H1 (cell line): ENCODE results near the gene RABL6. TPM values are rescaled to one million over a fixed set of nuclear protein-coding genes. Genes with fewer than 3 reads are reported as not detected.
"Not testable (repeated sequence)": the region's sequence is repeated elsewhere in the genome, so short reads cannot be mapped to it uniquely, and the experiment has no call there.

Experiments used
- CTCF ChIA-PET: fragments of 300-600 bp; sonication (Branson Sonifier 250); formaldehyde crosslinking; loops from one replicate; lab custom pipeline; 2021; ENCODE audit not compliant: partially characterized antibody; lab: Charles Lee
- POLR2A ChIA-PET: fragments of 300-600 bp; sonication (Branson Sonifier 250); formaldehyde crosslinking; loops from one replicate; lab custom pipeline; 2021; ENCODE audit warnings: inconsistent platforms; ENCODE audit not compliant: partially characterized antibody; lab: Charles Lee
- DNase-seq, 2 experiments: peaks; one replicate each; pipeline versions ENCODE4 v3.0.0 to v3.0.0-alpha.2; 2010 to 2022; ENCODE audit warnings: low spot score in 2 of 2, low read depth in 1 of 2, mixed read lengths in 1 of 2
- FAIRE-seq: peaks from 2 replicates; lab custom pipeline; 2011; peaks lifted over from hg19 to GRCh38; lab: Jason Lieb, UNC
- H2AFZ ChIP-seq: 2 replicates; pipeline ENCODE4 v1.8.1; 2012; ENCODE audit warnings: low read length, inconsistent platforms
- H2AK5ac ChIP-seq: 2 replicates; pipeline ENCODE4 v1.6.1; 2013; ENCODE audit warnings: low read depth, low read length
- H2BK120ac ChIP-seq: replicated peaks from 2 replicates; pipeline ENCODE3; 2013; ENCODE audit warnings: low read depth, low read length, inconsistent platforms
- H2BK12ac ChIP-seq: 2 replicates; pipeline ENCODE4 v1.6.1; 2013; ENCODE audit warnings: low read depth, low read length
- H2BK15ac ChIP-seq: 2 replicates; pipeline ENCODE4 v1.6.1; 2013; ENCODE audit warnings: low read length
- H2BK20ac ChIP-seq: 2 replicates; pipeline ENCODE4 v1.6.1; 2013; ENCODE audit warnings: low read length
- H2BK5ac ChIP-seq: 2 replicates; pipeline ENCODE4 v1.6.1; 2013; ENCODE audit warnings: low read depth, low read length
- H3K14ac ChIP-seq: 2 replicates; pipeline ENCODE4 v1.6.1; 2013; ENCODE audit warnings: inconsistent platforms; ENCODE audit not compliant: insufficient read length
- H3K18ac ChIP-seq: 2 replicates; pipeline ENCODE4 v1.6.1; 2013; ENCODE audit warnings: low read length; ENCODE audit errors: extremely low read depth
- H3K23ac ChIP-seq: 2 replicates; pipeline ENCODE4 v1.6.1; 2013; ENCODE audit warnings: inconsistent platforms; ENCODE audit not compliant: insufficient read length
- H3K23me2 ChIP-seq: 2 replicates; pipeline ENCODE4 v1.6.1; 2013; ENCODE audit warnings: low read depth, low read length
- H3K27ac ChIP-seq: 2 replicates; pipeline ENCODE4 v1.6.1; 2011; ENCODE audit warnings: low read depth, low read length, inconsistent platforms
- H3K27me3 ChIP-seq, 4 experiments: replicated peaks in 1 of 4; 1 replicate in 1 of 4; 2 replicates in 3 of 4; pipeline versions ENCODE4 v1.6.1 to v1.8.1; 2011 to 2013; ENCODE audit warnings: low read length in 3 of 4, mild to moderate bottlenecking in 3 of 4, inconsistent platforms in 2 of 4, mixed read lengths in 2 of 4, moderate library complexity in 1 of 4; ENCODE audit not compliant: control insufficient read depth in 3 of 4, insufficient read depth in 3 of 4; ENCODE audit errors: extremely low read depth in 1 of 4
- H3K36me3 ChIP-seq, 4 experiments: 2 replicates each; pipeline versions ENCODE4 v1.6.1 to v1.8.1; 2011 to 2013; ENCODE audit warnings: mild to moderate bottlenecking in 4 of 4, low read length in 3 of 4, moderate library complexity in 2 of 4, control low read depth in 1 of 4, inconsistent platforms in 1 of 4; ENCODE audit not compliant: insufficient read depth in 4 of 4, control insufficient read depth in 2 of 4
- H3K4ac ChIP-seq: replicated peaks from 2 replicates; pipeline ENCODE3; 2013; ENCODE audit warnings: low read length, low read depth, mixed read lengths, inconsistent platforms; ENCODE audit not compliant: insufficient read length
- H3K4me1 ChIP-seq, 4 experiments: replicated peaks in 1 of 4; 1 replicate in 1 of 4; 2 replicates in 3 of 4; pipeline versions ENCODE4 v1.6.1 to v1.8.1; 2011 to 2013; ENCODE audit warnings: low read length in 3 of 4, inconsistent platforms in 2 of 4, mixed read lengths in 1 of 4; ENCODE audit not compliant: insufficient read depth in 4 of 4, control insufficient read depth in 3 of 4
- H3K4me2 ChIP-seq, 2 experiments: 2 replicates each; pipeline versions ENCODE4 v1.6.1 to v1.8.1; 2011 to 2013; ENCODE audit warnings: low read depth in 2 of 2, low read length in 2 of 2, control low read depth in 1 of 2, inconsistent platforms in 1 of 2, mild to moderate bottlenecking in 1 of 2; ENCODE audit not compliant: insufficient read depth in 1 of 2
- H3K4me3 ChIP-seq, 4 experiments: fragments of 200-600, 300-600 bp in 1 of 4; sonication (generic), shearing (Covaris generic), sonication (Bioruptor Twin) in 1 of 4; 2 replicates each; pipeline versions ENCODE4 v1.5.1 to v1.8.1; 2011 to 2016; ENCODE audit warnings: low read length in 4 of 4, low read depth in 3 of 4, control low read depth in 2 of 4, inconsistent platforms in 2 of 4, mild to moderate bottlenecking in 2 of 4, mixed read lengths in 1 of 4, moderate library complexity in 1 of 4; ENCODE audit not compliant: insufficient read depth in 2 of 4; ENCODE audit errors: extremely low read depth in 1 of 4
- H3K56ac ChIP-seq: replicated peaks from 2 replicates; pipeline ENCODE3; 2013; ENCODE audit warnings: low read depth, mild to moderate bottlenecking, mixed read lengths, low read length, inconsistent platforms; ENCODE audit not compliant: insufficient read length
- H3K79me1 ChIP-seq: 2 replicates; pipeline ENCODE4 v1.6.1; 2013; ENCODE audit warnings: low read depth, low read length, control low read depth
- H3K79me2 ChIP-seq, 2 experiments: 2 replicates each; pipeline versions ENCODE4 v1.6.1 to v1.8.1; 2012 to 2013; ENCODE audit warnings: low read length in 2 of 2, mild to moderate bottlenecking in 2 of 2, inconsistent platforms in 1 of 2; ENCODE audit not compliant: insufficient read depth in 2 of 2, control insufficient read depth in 1 of 2
- H3K9ac ChIP-seq, 4 experiments: replicated peaks in 1 of 4; 1 replicate in 1 of 4; 2 replicates in 3 of 4; pipeline versions ENCODE4 v1.6.1 to v1.8.1; 2011 to 2013; ENCODE audit warnings: low read depth in 3 of 4, low read length in 3 of 4, control low read depth in 2 of 4, mild to moderate bottlenecking in 2 of 4, moderate library complexity in 2 of 4, inconsistent platforms in 1 of 4; ENCODE audit errors: extremely low read depth in 1 of 4
- H3K9me3 ChIP-seq, 2 experiments: 2 replicates each; pipeline versions ENCODE4 v1.6.1 to v1.8.1; 2012 to 2013; ENCODE audit warnings: mild to moderate bottlenecking in 2 of 2, moderate library complexity in 2 of 2, control low read depth in 1 of 2, inconsistent platforms in 1 of 2, low read depth in 1 of 2, low read length in 1 of 2, mixed read lengths in 1 of 2; ENCODE audit not compliant: insufficient read depth in 2 of 2
- H4K20me1 ChIP-seq, 2 experiments: replicated peaks in 1 of 2; 2 replicates each; pipeline versions ENCODE3 to v1.8.1; 2011 to 2013; ENCODE audit warnings: inconsistent platforms in 2 of 2, low read length in 2 of 2, mild to moderate bottlenecking in 1 of 2; ENCODE audit not compliant: insufficient read depth in 2 of 2, control insufficient read depth in 1 of 2
- H4K5ac ChIP-seq: 2 replicates; pipeline ENCODE4 v1.6.1; 2013; ENCODE audit warnings: low read length, low read depth, mixed read lengths, inconsistent platforms; ENCODE audit not compliant: insufficient read length
- H4K8ac ChIP-seq: 2 replicates; pipeline ENCODE4 v1.8.0; 2013; ENCODE audit warnings: mild to moderate bottlenecking, moderate library complexity, low read length, inconsistent platforms; ENCODE audit not compliant: insufficient read depth; ENCODE audit errors: extremely low read depth
- H4K91ac ChIP-seq: replicated peaks from 2 replicates; pipeline ENCODE3; 2013; ENCODE audit warnings: low read length, mixed read lengths, inconsistent platforms; ENCODE audit not compliant: insufficient read length
- WGBS, 2 experiments: shearing (Covaris generic) in 1 of 2; methylation state at CpG; one replicate each; pipeline versions ENCODE4 v1.1.6 to v1.1.7; 2013 to 2015; ENCODE audit warnings: low lambda C conversion rate in 2 of 2, mixed read lengths in 2 of 2, inconsistent platforms in 1 of 2, low coverage in 1 of 2, missing lambda C conversion rate in 1 of 2; ENCODE audit not compliant: insufficient replicate concordance in 2 of 2, insufficient coverage in 1 of 2, insufficient read length in 1 of 2; ENCODE audit errors: extremely low coverage in 1 of 2, missing lambda C conversion rate in 1 of 2; 5-methylcytosine and 5-hydroxymethylcytosine counted together
- polyA plus RNA-seq, 7 experiments: library from polyadenylated mRNA; depleted of rRNA in 3 of 7; stranded (reverse) in 5 of 7; unstranded in 2 of 7; fragments of >200 nt in 5 of 7; fragments of 200-250 nt in 2 of 7; gene quantifications; 1 replicate in 5 of 7; 2 replicates in 1 of 7; 4 replicates in 1 of 7; pipeline versions ENCODE4 v1.2.1 to v1.2.3, GENCODE V29; 2011 to 2013; ENCODE audit warnings: missing spikeins in 2 of 7, mixed read lengths in 2 of 7
- total RNA-seq: library from RNA; stranded (reverse); fragmentation: NEBNext Ultra II Directional; extraction: Animal tissue kit (Norgen Biotek cat#: 25700); gene quantifications from 2 replicates; pipeline ENCODE4 v1.2.1, GENCODE V29; 2021

Gene RABL6
- total and polyA plus RNA-seq, 2 of the 8 experiments (the other 6 are each of a cell fraction or from before 2014, with no cell fraction given), result 70.1 to 130 TPM

GRCh38 chr9:136837856-136838277 lies 30.1 kb downstream of the RABL6 start:
- H3K56ac ChIP-seq, FAIRE-seq, H2BK20ac ChIP-seq, H3K27ac ChIP-seq, H3K23me2 ChIP-seq, H3K23ac ChIP-seq, H2BK15ac ChIP-seq, H2BK5ac ChIP-seq, H4K91ac ChIP-seq, DNase-seq, H3K4ac ChIP-seq, H2BK12ac ChIP-seq, H3K18ac ChIP-seq, H3K4me2 ChIP-seq, H2AFZ ChIP-seq, H3K9ac ChIP-seq, H3K79me2 ChIP-seq, H4K20me1 ChIP-seq, H3K9me3 ChIP-seq, H2AK5ac ChIP-seq, H4K5ac ChIP-seq, H3K14ac ChIP-seq, H3K27me3 ChIP-seq, H4K8ac ChIP-seq, H3K79me1 ChIP-seq, H3K4me3 ChIP-seq, H2BK120ac ChIP-seq: not testable (repeated sequence)
- peaks cover 5 to 24% (median 14%) of the 10 kb centered on the region in 4 experiments for H3K4me1 ChIP-seq
- ChIA-PET CTCF (interaction anchor here (0.6 to 8.9 kb wide), 2 partner anchors 20 to 233 kb away, joined by 3 to 131 read pairs; no protein-coding TSS in a partner anchor), POLR2A (interaction anchor here (0.7 to 20.5 kb wide), 6 partner anchors 8 to 108 kb away, joined by 3 to 248 read pairs (median 25); partner anchors contain the start of gene MAMDC4)
- WGBS, 2 experiments, result 97% methylated on average over 14 of the region's 15 CpGs; no CpG with 5 or more reads in 1 of the 2 experiments
- peaks cover 0 to 24% (median 4%) of the 10 kb centered on the region in 4 experiments; a peak in 3 of 8 replicates for H3K36me3 ChIP-seq
